Neural progenitor cell (in vitro differentiated cells): ENCODE measurements around the gene TACR1. TPM values are rescaled to one million over a fixed set of nuclear protein-coding genes. Genes with fewer than 3 reads are reported as not detected.

Source experiments
- DNase-seq: peaks from one replicate; pipeline ENCODE4 v3.0.0-alpha.2; 2016; ENCODE audit warnings: low spot score
- H2AFZ ChIP-seq: fragments of 200-600 bp; sonication (generic); replicated peaks from 2 replicates; pipeline ENCODE4 v1.6.1; 2016; ENCODE audit warnings: antibody characterized with exemption
- H3F3A ChIP-seq: fragments of 200-600 bp; sonication (generic); 2 replicates; pipeline ENCODE4 v1.6.1; 2016; ENCODE audit warnings: antibody characterized with exemption, low read depth
- H3K27ac ChIP-seq: fragments of 200-600 bp; sonication (generic); 2 replicates; pipeline ENCODE4 v1.5.1; 2016; ENCODE audit warnings: mild to moderate bottlenecking
- H3K27me3 ChIP-seq: fragments of 200-600 bp; sonication (generic); 2 replicates; pipeline ENCODE4 v1.6.1; 2016; ENCODE audit warnings: mild to moderate bottlenecking, moderate library complexity
- H3K36me3 ChIP-seq: fragments of 200-600 bp; sonication (generic); 2 replicates; pipeline ENCODE4 v1.5.1; 2016
- H3K4me1 ChIP-seq: fragments of 200-600 bp; sonication (generic); 2 replicates; pipeline ENCODE4 v1.6.1; 2016; ENCODE audit warnings: mixed run types
- H3K4me2 ChIP-seq: fragments of 200-600 bp; sonication (generic); 2 replicates; pipeline ENCODE4 v1.6.1; 2016
- H3K4me3 ChIP-seq: fragments of 200-600 bp; sonication (generic); 2 replicates; pipeline ENCODE4 v1.5.1; 2016
- H3K79me2 ChIP-seq: fragments of 200-600 bp; sonication (generic); 2 replicates; pipeline ENCODE4 v1.6.1; 2016; ENCODE audit warnings: low read depth
- H3K9ac ChIP-seq: fragments of 200-600 bp; sonication (generic); 2 replicates; pipeline ENCODE4 v1.6.1; 2016
- H3K9me3 ChIP-seq: fragments of 200-600 bp; sonication (generic); 2 replicates; pipeline ENCODE4 v1.5.1; 2016; ENCODE audit warnings: low read depth
- H4K20me1 ChIP-seq: fragments of 200-600 bp; sonication (generic); 2 replicates; pipeline ENCODE4 v1.6.1; 2016; ENCODE audit warnings: low read depth
- H3K27ac Mint-ChIP-seq: 3 replicates; pipeline ENCODE4 v1.8.0; 2021; ENCODE audit warnings: mixed read lengths
- H3K27me3 Mint-ChIP-seq: 2 replicates; pipeline ENCODE4 v1.8.0; 2022; ENCODE audit warnings: low read depth, mild to moderate bottlenecking, inconsistent platforms, moderate library complexity, mixed read lengths; ENCODE audit not compliant: insufficient read depth
- H3K36me3 Mint-ChIP-seq: 3 replicates; pipeline ENCODE4 v1.8.0; 2021; ENCODE audit warnings: mixed read lengths
- H3K4me1 Mint-ChIP-seq: 3 replicates; pipeline ENCODE4 v1.8.0; 2021; ENCODE audit warnings: mixed read lengths
- H3K4me3 Mint-ChIP-seq: 3 replicates; pipeline ENCODE4 v1.8.0; 2021; ENCODE audit warnings: mild to moderate bottlenecking, moderate library complexity, mixed read lengths
- H3K9me3 Mint-ChIP-seq: 3 replicates; pipeline ENCODE4 v1.8.0; 2020; ENCODE audit warnings: mixed read lengths
- EZH2 ChIP-seq: fragments of 200-600 bp; sonication (generic); IDR thresholded peaks from 2 replicates; pipeline ENCODE4 v1.6.1; 2017; ENCODE audit warnings: antibody characterized with exemption, mild to moderate bottlenecking, moderate library complexity
- EZH2phosphoT487 ChIP-seq: fragments of 200-600 bp; sonication (generic); IDR thresholded peaks from 2 replicates; pipeline ENCODE4 v1.6.1; 2017; ENCODE audit warnings: antibody characterized with exemption
- total RNA-seq: library from RNA; depleted of rRNA; stranded (reverse); fragments of >200 nt; gene quantifications from 2 replicates; pipeline ENCODE4 v1.2.3, GENCODE V29; 2015; ENCODE audit warnings: low replicate concordance
- TF ChIP-seq, protein P1 (sequence below): fragments of 200-600 bp; sonication (generic); IDR thresholded peaks from 2 replicates; pipeline ENCODE4 v1.5.1; 2017; ENCODE audit warnings: antibody characterized with exemption, mild to moderate bottlenecking

TACR1 gene
- total RNA-seq, 1 donor from 2014 or later, result not detected

- Histone ChIP-seq H3K9me3 (no peaks in the 10 kb centered on the region), H3K4me3 (no peak overlapping the region), H4K20me1 (no peaks in the 10 kb centered on the region), H2AFZ (no peak overlapping the region), H3K27ac (no peak overlapping the region), H3K4me1 (no peaks in the 10 kb centered on the region), H3K4me2 (no peak overlapping the region), H3K79me2 (no peaks in the 10 kb centered on the region), H3F3A (no peaks in the 10 kb centered on the region), H3K27me3 (no peaks in the 10 kb centered on the region), H3K9ac (no peak overlapping the region), H3K36me3 (no peaks in the 10 kb centered on the region)
- Mint-ChIP-seq H3K4me1 (no peaks in the 10 kb centered on the region), H3K36me3 (no peaks in the 10 kb centered on the region), H3K9me3 (peaks cover 2% of the 10 kb centered on the region), H3K27ac (no peak overlapping the region), H3K4me3 (no peak overlapping the region), H3K27me3 (no peaks in the 10 kb centered on the region)
- DNase-seq, result no peak
- TF ChIP-seq, protein P1, sequence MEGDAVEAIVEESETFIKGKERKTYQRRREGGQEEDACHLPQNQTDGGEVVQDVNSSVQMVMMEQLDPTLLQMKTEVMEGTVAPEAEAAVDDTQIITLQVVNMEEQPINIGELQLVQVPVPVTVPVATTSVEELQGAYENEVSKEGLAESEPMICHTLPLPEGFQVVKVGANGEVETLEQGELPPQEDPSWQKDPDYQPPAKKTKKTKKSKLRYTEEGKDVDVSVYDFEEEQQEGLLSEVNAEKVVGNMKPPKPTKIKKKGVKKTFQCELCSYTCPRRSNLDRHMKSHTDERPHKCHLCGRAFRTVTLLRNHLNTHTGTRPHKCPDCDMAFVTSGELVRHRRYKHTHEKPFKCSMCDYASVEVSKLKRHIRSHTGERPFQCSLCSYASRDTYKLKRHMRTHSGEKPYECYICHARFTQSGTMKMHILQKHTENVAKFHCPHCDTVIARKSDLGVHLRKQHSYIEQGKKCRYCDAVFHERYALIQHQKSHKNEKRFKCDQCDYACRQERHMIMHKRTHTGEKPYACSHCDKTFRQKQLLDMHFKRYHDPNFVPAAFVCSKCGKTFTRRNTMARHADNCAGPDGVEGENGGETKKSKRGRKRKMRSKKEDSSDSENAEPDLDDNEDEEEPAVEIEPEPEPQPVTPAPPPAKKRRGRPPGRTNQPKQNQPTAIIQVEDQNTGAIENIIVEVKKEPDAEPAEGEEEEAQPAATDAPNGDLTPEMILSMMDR, result no peak
- TF ChIP-seq EZH2, result no peak
- TF ChIP-seq EZH2phosphoT487, result no peak
Observed at GRCh38 chr2:75097831-75098230, 101.5 kb downstream of the TACR1 start.

GRCh38 chr2:75094405-75094804 lies 104.9 kb downstream of the TACR1 start:
- Histone ChIP-seq H3K4me2 (no peak overlapping the region), H2AFZ (no peak overlapping the region), H3K27me3 (no peaks in the 10 kb centered on the region), H3K36me3 (no peaks in the 10 kb centered on the region), H3K4me3 (no peak overlapping the region), H3K27ac (no peak overlapping the region), H3K9me3 (no peaks in the 10 kb centered on the region), H3K79me2 (no peaks in the 10 kb centered on the region), H3K9ac (no peak overlapping the region), H3K4me1 (no peaks in the 10 kb centered on the region), H3F3A (no peaks in the 10 kb centered on the region), H4K20me1 (no peaks in the 10 kb centered on the region)
- no peaks in the 10 kb centered on the region for H3K4me1 Mint-ChIP-seq
- no peak overlapping the region for H3K27ac Mint-ChIP-seq
- TF ChIP-seq EZH2, result no peak
- TF ChIP-seq EZH2phosphoT487, result no peak
- TF ChIP-seq, protein P1, result no peak
- no peaks in the 10 kb centered on the region for H3K36me3 Mint-ChIP-seq
- no peaks in the 10 kb centered on the region for H3K27me3 Mint-ChIP-seq
- DNase-seq, result no peak
- H3K4me3 Mint-ChIP-seq, result no peak overlapping the region
- no peaks in the 10 kb centered on the region for H3K9me3 Mint-ChIP-seq

GRCh38 chr2:75090770-75091515 lies 108.4 kb downstream of the TACR1 start:
- Mint-ChIP-seq H3K4me3 (no peak overlapping the region), H3K9me3 (no peaks in the 10 kb centered on the region), H3K4me1 (peaks cover 2% of the 10 kb centered on the region), H3K27ac (no peak overlapping the region), H3K36me3 (no peaks in the 10 kb centered on the region), H3K27me3 (no peaks in the 10 kb centered on the region)
- no peak overlapping the region for H2AFZ ChIP-seq
- no peak for DNase-seq
- H4K20me1 ChIP-seq, result no peaks in the 10 kb centered on the region
- no peak overlapping the region for H3K4me2 ChIP-seq
- no peaks in the 10 kb centered on the region for H3K27me3 ChIP-seq
- no peaks in the 10 kb centered on the region for H3K9me3 ChIP-seq
- no peaks in the 10 kb centered on the region for H3K79me2 ChIP-seq
- no peak overlapping the region for H3K27ac ChIP-seq
- H3K4me1 ChIP-seq, result no peaks in the 10 kb centered on the region
- H3K9ac ChIP-seq, result no peak overlapping the region
- H3K4me3 ChIP-seq, result no peak overlapping the region
- H3F3A ChIP-seq, result no peaks in the 10 kb centered on the region
- no peak for TF ChIP-seq EZH2
- TF ChIP-seq, protein P1, result no peak
- no peak for TF ChIP-seq EZH2phosphoT487
- H3K36me3 ChIP-seq, result no peaks in the 10 kb centered on the region
